ENCODE measurements around the gene KIRREL3.

Gene KIRREL3

GRCh38 chr11:126996036-126996804 is 4.3 kb downstream of the KIRREL3 start:
- WGBS, 2 donors (ENCODE audit: extremely low coverage in 2 of 2, insufficient read length in 2 of 2, insufficient replicate concordance in 1 of 2), result no CpG with 5 or more reads among the region's 4 CpGs
- no peak overlapping the region for H3K27ac ChIP-seq (replicated peaks; ENCODE audit: low read length)
- H3K18ac ChIP-seq (ENCODE audit: low read length), result no peak overlapping the region
- DNase-seq (ENCODE audit: low spot score), result no peak
- H2BK5ac ChIP-seq (ENCODE audit: low read length), result no peak overlapping the region
- peaks cover 3 to 6% of the 10 kb centered on the region in 2 donors for H3K4me1 ChIP-seq (ENCODE audit: control insufficient read depth in 2 of 2, insufficient read depth in 1 of 2, low read depth in 1 of 2, low read length in 2 of 2)
- no peaks in the 10 kb centered on the region for H3K36me3 ChIP-seq (replicated peaks in 1 of 2; ENCODE audit: control insufficient read depth in 2 of 2, insufficient read depth in 2 of 2, low read length in 2 of 2)
- H2AFZ ChIP-seq (ENCODE audit: low read length), result no peak overlapping the region
- no peaks in the 10 kb centered on the region for H3K79me1 ChIP-seq (ENCODE audit: low read depth, low read length)
- no peak overlapping the region for H3K4me2 ChIP-seq (ENCODE audit: insufficient read depth, low read length, poor library complexity, severe bottlenecking)
- no peak overlapping the region for H2BK15ac ChIP-seq (ENCODE audit: low read length)
- H2BK12ac ChIP-seq (ENCODE audit: low read length), result no peak overlapping the region
- no peak overlapping the region for H3K23ac ChIP-seq (ENCODE audit: low read depth, low read length, poor library complexity)
- no peak overlapping the region for H3K4ac ChIP-seq (ENCODE audit: low read length)
- H2BK120ac ChIP-seq (ENCODE audit: low read depth, low read length), result no peak overlapping the region
- no peaks in the 10 kb centered on the region for H3K9me3 ChIP-seq (replicated peaks in 1 of 2; ENCODE audit: control insufficient read depth in 2 of 2, insufficient read depth in 1 of 2, low read depth in 1 of 2, low read length in 2 of 2)
- no peak overlapping the region for H3K9ac ChIP-seq (ENCODE audit: low read depth, low read length, poor library complexity)
- no peak overlapping the region for H3K14ac ChIP-seq (ENCODE audit: low read length)
- no peak overlapping the region for H4K8ac ChIP-seq (ENCODE audit: low read depth, low read length)
- H2AK5ac ChIP-seq (ENCODE audit: low read depth, low read length), result no peak overlapping the region
- H3K27me3 ChIP-seq (ENCODE audit: control insufficient read depth in 3 of 3, insufficient read depth in 3 of 3, low read depth in 1 of 3, low read length in 3 of 3), result peaks cover 3 to 43% (median 25%) of the 10 kb centered on the region in 3 experiments
- no peak overlapping the region for H4K91ac ChIP-seq (ENCODE audit: low read depth, low read length, poor library complexity)
- H3K4me3 ChIP-seq (ENCODE audit: low read length in 2 of 2), result no peak overlapping the region

- no CpG with 5 or more reads among the region's 2 CpGs for WGBS, 2 donors (ENCODE audit: extremely low coverage in 2 of 2, insufficient read length in 2 of 2, insufficient replicate concordance in 1 of 2)
Measured at GRCh38 chr11:126993599-126993998, 7.0 kb downstream of the KIRREL3 start.

GRCh38 chr11:126992804-126993111 is 7.8 kb downstream of the KIRREL3 start:
- Histone ChIP-seq H2BK5ac (ENCODE audit: low read length) (no peak overlapping the region), H2BK120ac (ENCODE audit: low read depth, low read length) (no peak overlapping the region), H4K91ac (ENCODE audit: low read depth, low read length, poor library complexity) (no peak overlapping the region), H3K23ac (ENCODE audit: low read depth, low read length, poor library complexity) (no peak overlapping the region), H3K9me3 (replicated peaks in 1 of 2; ENCODE audit: control insufficient read depth in 2 of 2, insufficient read depth in 1 of 2, low read depth in 1 of 2, low read length in 2 of 2) (no peaks in the 10 kb centered on the region), H3K79me1 (ENCODE audit: low read depth, low read length) (no peaks in the 10 kb centered on the region), H2AFZ (ENCODE audit: low read length) (no peak overlapping the region), H3K4me3 (ENCODE audit: low read length in 2 of 2) (no peak overlapping the region), H2AK5ac (ENCODE audit: low read depth, low read length) (no peak overlapping the region), H2BK12ac (ENCODE audit: low read length) (no peak overlapping the region), H3K36me3 (replicated peaks in 1 of 2; ENCODE audit: control insufficient read depth in 2 of 2, insufficient read depth in 2 of 2, low read length in 2 of 2) (no peaks in the 10 kb centered on the region), H3K18ac (ENCODE audit: low read length) (no peak overlapping the region), H3K4me2 (ENCODE audit: insufficient read depth, low read length, poor library complexity, severe bottlenecking) (no peak overlapping the region), H3K4ac (ENCODE audit: low read length) (no peak overlapping the region), H3K14ac (ENCODE audit: low read length) (no peak overlapping the region), H3K9ac (ENCODE audit: low read depth, low read length, poor library complexity) (no peak overlapping the region), H2BK15ac (ENCODE audit: low read length) (no peak overlapping the region), H4K8ac (ENCODE audit: low read depth, low read length) (no peak overlapping the region), H3K27me3 (ENCODE audit: control insufficient read depth in 3 of 3, insufficient read depth in 3 of 3, low read depth in 1 of 3, low read length in 3 of 3) (peaks cover 0 to 9% (median 0%) of the 10 kb centered on the region in 3 experiments), H3K4me1 (ENCODE audit: control insufficient read depth in 2 of 2, insufficient read depth in 1 of 2, low read depth in 1 of 2, low read length in 2 of 2) (peaks cover 0 to 9% of the 10 kb centered on the region in 2 donors), H3K27ac (replicated peaks; ENCODE audit: low read length) (no peak overlapping the region)
- DNase-seq (ENCODE audit: low spot score), result no peak
- WGBS, 2 donors (ENCODE audit: extremely low coverage in 2 of 2, insufficient read length in 2 of 2, insufficient replicate concordance in 1 of 2), result no CpG with 5 or more reads among the region's 2 CpGs

More at GRCh38 chr11:126993599-126993998, 7.0 kb downstream of the KIRREL3 start:
- Histone ChIP-seq H3K23ac (ENCODE audit: low read depth, low read length, poor library complexity) (no peak overlapping the region), H3K27ac (replicated peaks; ENCODE audit: low read length) (no peak overlapping the region), H2BK15ac (ENCODE audit: low read length) (no peak overlapping the region), H2AK5ac (ENCODE audit: low read depth, low read length) (no peak overlapping the region), H3K4me2 (ENCODE audit: insufficient read depth, low read length, poor library complexity, severe bottlenecking) (no peak overlapping the region), H2BK12ac (ENCODE audit: low read length) (no peak overlapping the region), H3K18ac (ENCODE audit: low read length) (no peak overlapping the region), H3K79me1 (ENCODE audit: low read depth, low read length) (no peaks in the 10 kb centered on the region), H4K8ac (ENCODE audit: low read depth, low read length) (no peak overlapping the region), H2BK120ac (ENCODE audit: low read depth, low read length) (no peak overlapping the region), H3K9ac (ENCODE audit: low read depth, low read length, poor library complexity) (no peak overlapping the region), H3K14ac (ENCODE audit: low read length) (no peak overlapping the region), H2BK5ac (ENCODE audit: low read length) (no peak overlapping the region), H3K27me3 (ENCODE audit: control insufficient read depth in 3 of 3, insufficient read depth in 3 of 3, low read depth in 1 of 3, low read length in 3 of 3) (peaks cover 0 to 17% (median 4%) of the 10 kb centered on the region in 3 experiments), H2AFZ (ENCODE audit: low read length) (no peak overlapping the region), H3K4me3 (ENCODE audit: low read length in 2 of 2) (no peak overlapping the region), H4K91ac (ENCODE audit: low read depth, low read length, poor library complexity) (no peak overlapping the region), H3K4ac (ENCODE audit: low read length) (no peak overlapping the region), H3K36me3 (replicated peaks in 1 of 2; ENCODE audit: control insufficient read depth in 2 of 2, insufficient read depth in 2 of 2, low read length in 2 of 2) (no peaks in the 10 kb centered on the region), H3K9me3 (replicated peaks in 1 of 2; ENCODE audit: control insufficient read depth in 2 of 2, insufficient read depth in 1 of 2, low read depth in 1 of 2, low read length in 2 of 2) (no peaks in the 10 kb centered on the region), H3K4me1 (ENCODE audit: control insufficient read depth in 2 of 2, insufficient read depth in 1 of 2, low read depth in 1 of 2, low read length in 2 of 2) (peaks cover 0 to 9% of the 10 kb centered on the region in 2 donors)
- no peak for DNase-seq (ENCODE audit: low spot score)

DNA sequence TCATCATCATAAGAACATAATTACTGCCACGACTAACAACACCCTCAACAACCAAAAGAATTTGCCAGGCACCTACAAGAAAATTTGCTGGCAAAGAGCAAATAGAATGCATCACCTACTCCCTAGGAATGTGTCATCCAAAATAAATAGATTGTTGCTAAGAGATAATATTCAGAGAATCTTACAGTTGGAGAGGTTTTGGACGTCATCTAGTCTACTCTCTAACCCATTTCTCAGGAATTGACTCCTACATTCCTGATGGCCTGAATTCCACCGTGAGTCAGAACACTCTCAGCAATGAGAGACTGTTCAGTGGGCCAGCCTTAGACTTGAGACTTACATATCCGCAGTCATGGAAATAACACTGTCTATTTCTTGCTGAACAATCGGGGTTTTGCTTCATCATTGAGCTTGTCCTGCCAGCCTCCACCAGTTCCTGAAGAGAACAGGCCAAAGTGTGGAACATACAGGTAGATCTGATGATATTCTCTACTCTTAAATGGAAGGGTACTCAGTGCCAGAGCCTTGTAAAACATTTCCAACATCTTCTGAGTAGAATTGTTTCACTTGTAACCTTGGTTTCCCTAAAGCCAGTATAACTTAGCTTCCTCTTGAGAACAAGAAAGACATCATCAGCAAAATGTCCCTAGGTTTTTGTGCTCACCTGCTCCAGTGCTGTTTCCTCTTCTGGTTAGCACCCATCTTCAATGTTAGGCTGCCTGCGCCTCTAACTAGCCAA is 8.3 kb downstream of the KIRREL3 start:
- Histone ChIP-seq H3K4me3 (ENCODE audit: low read length in 2 of 2) (no peak overlapping the region), H3K4me1 (ENCODE audit: control insufficient read depth in 2 of 2, insufficient read depth in 1 of 2, low read depth in 1 of 2, low read length in 2 of 2) (peaks cover 0 to 9% of the 10 kb centered on the region in 2 donors), H2AK5ac (ENCODE audit: low read depth, low read length) (no peak overlapping the region), H4K8ac (ENCODE audit: low read depth, low read length) (no peak overlapping the region), H3K4me2 (ENCODE audit: insufficient read depth, low read length, poor library complexity, severe bottlenecking) (no peak overlapping the region), H2BK12ac (ENCODE audit: low read length) (no peak overlapping the region), H2AFZ (ENCODE audit: low read length) (no peak overlapping the region), H3K27me3 (ENCODE audit: control insufficient read depth in 3 of 3, insufficient read depth in 3 of 3, low read depth in 1 of 3, low read length in 3 of 3) (peaks cover 0 to 5% (median 0%) of the 10 kb centered on the region in 3 experiments), H3K9me3 (replicated peaks in 1 of 2; ENCODE audit: control insufficient read depth in 2 of 2, insufficient read depth in 1 of 2, low read depth in 1 of 2, low read length in 2 of 2) (no peaks in the 10 kb centered on the region), H3K14ac (ENCODE audit: low read length) (no peak overlapping the region), H3K9ac (ENCODE audit: low read depth, low read length, poor library complexity) (no peak overlapping the region), H2BK5ac (ENCODE audit: low read length) (no peak overlapping the region), H2BK120ac (ENCODE audit: low read depth, low read length) (no peak overlapping the region), H2BK15ac (ENCODE audit: low read length) (no peak overlapping the region), H3K23ac (ENCODE audit: low read depth, low read length, poor library complexity) (no peak overlapping the region), H3K4ac (ENCODE audit: low read length) (no peak overlapping the region), H3K18ac (ENCODE audit: low read length) (no peak overlapping the region), H3K36me3 (replicated peaks in 1 of 2; ENCODE audit: control insufficient read depth in 2 of 2, insufficient read depth in 2 of 2, low read length in 2 of 2) (no peaks in the 10 kb centered on the region), H3K27ac (replicated peaks; ENCODE audit: low read length) (no peak overlapping the region), H3K79me1 (ENCODE audit: low read depth, low read length) (no peaks in the 10 kb centered on the region), H4K91ac (ENCODE audit: low read depth, low read length, poor library complexity) (no peak overlapping the region)
- no peak for DNase-seq (ENCODE audit: low spot score)
- WGBS, 2 donors (ENCODE audit: extremely low coverage in 2 of 2, insufficient read length in 2 of 2, insufficient replicate concordance in 1 of 2), result no CpG with 5 or more reads among the region's 6 CpGs

Measured in neuronal stem cell (in vitro differentiated cells).